GM19328 (cell line): ENCODE results near the gene NEDD4L.

ENCODE experiments used
- ATAC-seq: cut with Tn5 transposase; IDR thresholded peaks from one replicate; pipeline ENCODE4 v1.9.1; 2021; ENCODE audit warnings: mild to moderate bottlenecking, moderate library complexity; ENCODE audit not compliant: unreplicated experiment

Gene NEDD4L

DNA sequence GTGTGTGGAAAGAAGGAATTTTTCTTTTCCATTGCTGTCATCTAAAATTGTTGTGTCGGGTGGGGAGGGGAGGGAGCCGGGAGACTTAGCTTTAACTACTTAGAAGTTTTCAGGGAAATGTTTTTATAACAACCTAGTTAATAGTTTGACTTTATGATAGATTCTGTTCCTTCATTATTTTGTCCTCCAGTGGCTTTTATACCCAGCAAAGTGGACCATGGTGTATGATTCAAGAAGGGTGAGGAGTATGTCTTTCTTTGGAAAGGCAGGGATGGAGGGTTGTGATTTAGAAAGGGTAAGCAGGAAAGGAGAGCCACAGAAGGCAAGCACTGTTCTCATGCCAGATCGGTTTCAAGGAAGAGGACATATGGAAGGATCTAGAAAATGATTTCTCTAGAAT lies 261.8 kb downstream of the NEDD4L start:
- ATAC-seq: no peak

DNA sequence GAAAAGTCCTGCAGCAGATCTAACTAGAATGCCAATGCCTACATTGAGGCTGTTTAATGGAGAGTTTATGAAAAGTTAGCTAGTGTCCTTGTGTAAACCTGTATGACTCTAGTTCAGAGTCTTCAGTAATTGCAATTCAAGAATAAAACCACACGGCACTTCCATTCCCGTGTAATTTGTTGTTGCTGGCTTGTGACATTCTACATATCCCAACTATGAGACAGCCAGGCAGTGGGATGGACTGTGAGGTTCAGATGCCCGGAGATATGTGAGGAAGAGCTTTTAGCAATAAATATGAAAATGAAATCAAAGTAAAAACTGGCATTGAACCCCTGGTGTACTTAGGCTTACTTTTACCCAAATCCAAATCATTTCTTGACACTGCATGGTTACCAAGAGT lies 263.4 kb downstream of the NEDD4L start:
- ATAC-seq: no peak

DNA sequence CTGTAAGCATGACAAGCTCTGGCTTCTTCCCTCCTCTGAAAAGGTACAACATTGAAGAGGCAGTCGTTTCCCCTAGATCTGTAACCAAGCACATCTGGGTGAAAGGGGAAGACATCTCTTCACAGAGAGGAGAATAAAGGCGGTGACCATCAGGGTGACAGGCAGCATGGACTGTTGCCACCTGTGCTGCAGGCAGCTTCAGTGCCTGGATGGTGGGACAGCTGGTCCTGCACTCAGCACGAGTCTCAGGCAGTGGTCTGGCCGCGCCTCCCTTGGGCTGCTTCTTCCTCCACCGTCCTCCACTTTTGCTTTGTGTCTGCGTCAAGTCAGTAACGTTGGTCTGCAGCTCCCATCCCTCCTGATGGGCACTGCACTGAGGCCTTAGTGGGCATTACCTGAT lies 264.4 kb downstream of the NEDD4L start:
- no peak for ATAC-seq

DNA sequence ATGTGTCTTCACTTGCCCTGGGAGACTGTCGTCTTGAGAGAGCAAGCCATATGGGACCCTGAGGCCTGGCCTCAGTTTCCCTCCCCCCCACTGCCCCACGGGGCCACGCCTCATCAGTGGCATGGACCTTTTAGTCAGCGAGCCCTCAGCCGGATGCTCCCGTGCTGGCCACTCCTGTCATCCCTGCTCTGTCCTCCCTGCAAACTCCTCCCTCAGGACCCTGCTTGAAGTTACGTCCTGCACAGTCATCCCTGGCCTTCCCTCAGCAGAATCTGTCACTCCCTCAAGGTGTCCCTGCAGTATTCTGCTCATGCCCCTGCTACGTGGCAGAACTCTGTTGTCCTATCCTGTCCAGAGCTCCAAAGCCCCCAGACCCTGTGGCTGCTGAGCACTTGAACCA lies 265.1 kb downstream of the NEDD4L start:
- no peak for ATAC-seq

DNA sequence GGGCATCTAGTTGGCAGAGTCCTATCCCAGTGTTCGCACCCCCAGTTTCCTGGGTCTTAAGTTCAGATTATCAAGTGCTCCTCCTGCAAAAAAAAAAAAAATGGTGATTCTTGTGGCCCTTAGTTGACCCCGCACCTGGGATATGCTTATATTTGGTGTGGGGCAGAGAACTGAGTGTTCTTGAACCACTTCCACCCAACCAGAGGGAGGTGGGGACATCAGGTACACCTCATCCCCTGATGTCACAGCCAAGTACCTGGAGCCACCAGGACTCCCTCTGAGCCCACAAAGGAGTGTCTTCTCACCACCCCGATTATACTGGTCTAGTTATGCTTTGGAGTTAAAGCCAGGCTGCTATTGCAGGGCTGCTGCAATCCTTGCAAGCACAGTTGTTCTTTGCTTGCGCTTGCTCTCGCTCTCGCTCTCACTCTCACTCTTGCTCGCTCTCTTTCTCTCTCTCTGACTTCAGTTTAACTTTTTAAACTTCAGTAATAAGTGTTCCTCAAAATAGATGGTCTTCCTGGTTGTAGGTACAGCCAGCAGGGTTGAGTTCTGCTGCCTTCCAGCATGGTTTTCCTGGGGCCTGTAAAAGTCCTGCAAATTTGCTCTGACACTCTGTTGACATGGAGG lies 265.7 kb downstream of the NEDD4L start:
- no peak for ATAC-seq

DNA sequence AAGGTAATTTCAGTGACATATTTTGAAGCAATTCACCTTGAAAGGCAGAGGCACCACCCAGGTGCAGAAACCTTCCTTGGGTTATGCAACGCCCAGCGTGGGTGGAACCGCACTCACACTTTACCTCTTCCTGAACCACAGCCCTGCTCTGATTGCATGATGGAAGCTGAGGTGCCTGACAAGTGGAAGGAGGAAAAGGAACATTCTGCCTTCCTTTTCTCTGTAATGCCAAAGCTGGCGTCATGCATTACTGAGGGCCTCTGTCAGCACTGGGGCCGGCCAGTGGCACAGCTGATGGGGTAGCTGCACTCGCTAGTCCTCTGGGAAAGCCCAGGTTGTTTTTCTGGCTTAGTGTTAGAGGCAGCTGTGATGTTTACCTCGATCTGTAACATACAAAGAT lies 266.5 kb downstream of the NEDD4L start:
- ATAC-seq: no peak

DNA sequence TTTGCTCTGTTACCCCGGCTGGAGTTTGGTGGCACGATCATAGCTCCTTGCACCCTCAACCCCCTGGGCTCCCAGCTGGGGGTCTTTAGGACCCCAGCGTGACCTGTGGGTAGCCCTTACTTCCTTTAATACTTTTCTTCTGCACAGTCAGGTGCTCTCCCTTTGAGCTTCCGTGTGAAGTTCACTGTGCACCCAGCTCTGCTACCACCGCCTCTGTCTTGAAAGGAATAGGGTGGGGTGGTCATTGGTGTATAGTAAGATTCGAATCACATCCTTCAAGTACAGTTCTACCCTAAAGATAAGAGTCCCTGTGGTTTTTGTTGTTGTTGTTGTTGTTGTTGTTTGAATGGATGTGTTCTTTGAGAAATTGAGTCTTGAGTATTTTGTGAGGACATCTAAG lies 267.4 kb downstream of the NEDD4L start:
- ATAC-seq: no peak

DNA sequence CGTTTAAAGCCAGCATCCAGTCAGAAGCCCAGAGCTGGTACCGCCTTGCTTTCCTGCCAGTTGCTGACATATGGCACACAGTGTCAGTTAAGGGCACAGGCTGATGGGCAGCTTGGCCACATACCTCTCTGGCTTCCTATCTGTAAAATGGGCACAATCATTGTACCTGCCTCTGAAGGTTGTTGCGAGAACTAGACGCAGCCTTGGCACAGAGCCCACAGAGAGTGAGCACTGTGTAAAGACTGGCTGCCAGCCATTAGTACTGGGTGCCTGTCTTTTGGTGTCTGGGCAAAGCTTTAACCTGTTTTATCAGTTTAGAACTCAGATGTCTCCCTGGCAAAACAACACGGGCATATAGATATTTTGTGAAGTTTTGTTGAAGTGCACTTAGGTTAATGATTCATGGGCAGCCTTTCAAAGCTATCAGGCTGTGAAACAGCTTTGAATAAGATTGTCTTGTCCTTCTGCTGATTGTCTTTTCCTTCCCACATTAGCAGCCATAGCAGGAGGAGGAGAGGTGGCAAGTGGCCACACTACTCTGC lies 269.5 kb downstream of the NEDD4L start:
- ATAC-seq: no peak

DNA sequence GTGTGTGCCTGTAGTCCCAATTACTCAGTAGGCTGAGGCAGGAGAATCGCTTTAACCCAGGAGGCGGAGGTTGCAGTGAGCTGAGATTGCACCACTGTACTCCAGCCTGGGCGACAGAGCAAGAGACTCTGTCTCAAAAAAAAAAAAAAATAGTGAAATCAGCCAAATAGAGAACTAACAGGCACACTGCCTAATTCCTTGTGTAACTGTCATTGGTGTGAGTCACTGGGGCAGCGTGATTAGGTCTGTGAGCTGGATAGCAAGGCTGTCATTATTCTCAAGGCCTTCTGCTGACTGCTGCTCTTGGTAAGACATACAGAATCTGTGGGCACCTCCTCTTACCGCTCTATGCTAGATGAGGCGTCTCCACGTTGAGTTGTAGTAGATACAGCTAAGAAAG lies 270.3 kb downstream of the NEDD4L start:
- no peak for ATAC-seq

DNA sequence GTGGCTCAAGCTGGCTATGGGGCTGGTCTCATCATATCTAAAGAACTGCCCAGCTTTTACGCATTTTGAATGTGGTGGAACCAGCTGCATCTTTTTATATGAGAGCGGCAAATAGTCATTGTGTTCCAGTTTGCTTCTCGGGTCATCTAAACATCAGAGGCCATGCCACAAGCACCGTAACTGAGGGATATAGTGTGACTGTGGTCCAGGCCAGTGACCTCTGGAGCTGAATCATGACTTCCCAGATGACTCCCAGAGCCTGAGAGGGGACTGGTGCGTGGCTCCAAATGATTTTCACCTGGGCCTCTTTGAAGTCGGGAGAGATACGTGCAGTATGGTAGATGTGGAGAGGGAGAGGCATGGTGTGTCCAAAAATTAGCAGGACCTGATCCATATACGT lies 271.0 kb downstream of the NEDD4L start:
- no peak for ATAC-seq

DNA sequence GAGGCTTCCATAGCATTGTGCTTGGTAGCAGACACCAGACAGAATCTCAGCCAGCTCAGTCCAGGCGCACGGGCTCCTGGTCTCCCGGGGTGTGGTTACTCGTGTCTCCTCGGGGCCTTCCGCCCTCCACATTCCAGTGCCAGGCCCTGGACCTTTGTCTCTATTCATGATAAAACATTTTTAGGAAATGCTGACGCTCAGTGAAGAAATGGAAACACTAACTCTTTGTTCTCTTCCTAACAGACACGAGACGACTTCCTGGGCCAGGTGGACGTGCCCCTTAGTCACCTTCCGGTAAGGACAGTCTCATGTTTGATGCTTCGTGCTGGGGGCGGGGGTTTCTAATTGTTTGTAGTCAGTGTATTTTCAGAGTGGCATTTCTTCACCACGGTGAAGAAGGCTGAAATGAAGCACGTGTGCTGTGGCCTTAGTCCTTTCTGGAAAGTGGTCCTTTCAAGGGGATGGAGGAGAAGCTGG lies 271.8 kb downstream of the NEDD4L start:
- no peak for ATAC-seq

DNA sequence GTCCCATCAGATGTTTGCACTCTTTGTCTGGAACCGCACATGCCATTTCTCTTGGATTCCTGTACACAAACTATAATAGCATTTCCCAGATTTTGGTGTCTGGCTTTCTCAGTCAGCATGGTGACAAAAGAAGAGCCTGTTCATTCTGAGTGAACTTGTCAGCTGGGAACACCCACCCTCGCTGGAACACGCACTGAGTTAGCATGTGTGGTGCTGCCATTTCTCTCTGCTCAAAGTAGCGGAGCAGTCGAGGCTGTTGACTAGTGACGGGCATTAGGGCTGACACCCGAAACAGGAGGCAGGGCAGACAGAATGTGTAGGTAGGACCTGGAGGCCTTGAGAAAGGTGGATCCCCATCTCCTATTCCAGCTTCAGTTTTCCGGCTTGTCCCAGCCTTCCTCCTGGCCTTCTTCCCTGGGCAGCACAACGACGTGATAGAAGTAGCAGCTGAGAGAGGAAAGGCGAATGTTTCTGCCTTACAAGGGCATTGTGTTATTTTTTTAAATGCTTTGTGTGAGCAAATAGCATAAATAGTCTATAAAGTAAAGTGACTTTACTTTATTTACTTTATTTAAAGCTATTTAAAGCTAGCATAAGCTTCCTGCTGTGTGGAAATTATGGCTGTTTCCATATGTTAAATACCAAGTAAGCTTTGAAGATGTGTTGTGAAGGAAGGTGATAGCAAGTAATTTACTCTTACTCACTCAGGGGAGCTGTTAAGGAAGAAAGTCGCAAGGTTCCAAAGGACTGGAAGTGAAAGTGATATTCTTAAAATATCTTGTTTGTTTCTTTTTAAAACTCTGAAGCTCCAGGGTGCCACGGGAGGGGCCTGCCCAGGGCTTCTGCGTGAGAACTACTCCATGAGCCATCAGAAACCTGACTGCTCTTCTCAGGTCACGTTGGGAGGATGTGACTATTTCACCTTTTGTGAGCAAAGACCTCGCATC lies 272.6 kb downstream of the NEDD4L start:
- ATAC-seq: no peak

DNA sequence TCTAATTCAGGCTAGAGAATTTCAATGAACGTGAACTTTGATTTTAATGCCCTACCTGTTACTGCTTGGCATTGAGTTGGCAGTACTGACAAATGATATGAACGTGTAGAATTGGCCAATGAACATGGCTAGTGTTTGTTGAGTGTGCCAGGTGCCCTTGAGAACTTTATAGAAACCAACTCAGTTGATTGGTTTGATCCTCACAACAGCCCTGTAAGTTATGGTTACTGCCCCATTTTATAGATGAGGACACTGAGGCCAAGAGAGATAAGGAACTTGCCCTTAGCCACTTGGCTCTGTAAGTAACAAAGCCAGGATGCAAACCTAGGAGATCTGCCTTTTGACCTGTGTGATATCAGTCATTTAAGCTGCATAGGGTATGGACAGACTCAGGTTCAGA lies 275.7 kb downstream of the NEDD4L start:
- ATAC-seq: no peak

DNA sequence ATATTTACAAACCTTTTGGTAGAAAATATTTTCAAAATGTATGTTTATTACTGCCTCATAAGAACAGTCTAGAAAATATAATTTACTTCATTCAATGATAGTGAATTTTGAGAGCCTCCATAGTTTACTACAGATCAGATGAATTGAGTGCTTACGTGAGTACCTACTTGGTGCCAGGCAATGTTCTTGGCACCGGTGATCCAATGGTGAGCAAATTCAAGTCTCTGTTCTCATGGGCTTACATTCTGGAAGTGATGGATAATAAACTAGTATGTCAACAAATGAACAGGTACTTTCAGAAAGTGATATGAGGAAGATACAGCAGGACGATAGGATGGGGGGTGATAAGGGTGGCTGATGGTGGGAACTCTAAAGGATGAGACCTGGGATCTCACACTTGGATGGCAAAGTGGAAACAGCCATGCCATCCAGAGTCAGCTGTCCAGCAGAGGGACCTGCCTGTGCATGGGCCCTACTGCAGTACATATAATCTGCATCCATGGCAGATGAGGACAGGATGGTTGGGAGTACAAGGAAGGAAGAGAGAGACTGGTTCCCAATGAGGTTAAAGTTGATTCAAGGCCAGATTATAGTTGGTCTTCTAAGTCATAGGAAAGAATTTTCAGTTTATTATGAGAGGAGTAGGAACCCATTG lies 277.0 kb downstream of the NEDD4L start:
- no peak for ATAC-seq

DNA sequence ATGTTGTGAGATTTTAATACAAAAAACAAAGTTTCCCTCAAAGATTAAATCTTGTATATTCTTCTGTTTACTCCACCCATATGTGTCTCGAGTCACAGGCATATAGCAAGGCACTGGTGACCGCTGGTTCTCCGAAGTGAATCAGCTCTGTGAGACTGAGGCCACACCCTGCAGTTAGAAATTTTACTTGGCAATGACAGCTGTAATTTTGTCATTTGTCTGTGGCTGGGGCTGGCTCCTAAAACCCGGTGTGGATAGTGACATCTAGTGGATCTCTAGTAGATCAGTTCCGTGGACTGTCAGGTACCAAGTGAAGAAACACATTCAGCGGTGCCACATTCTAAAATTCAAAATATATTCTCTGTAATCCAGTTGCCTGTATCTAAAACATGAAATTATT lies 278.0 kb downstream of the NEDD4L start:
- ATAC-seq: peak; percentile 58

DNA sequence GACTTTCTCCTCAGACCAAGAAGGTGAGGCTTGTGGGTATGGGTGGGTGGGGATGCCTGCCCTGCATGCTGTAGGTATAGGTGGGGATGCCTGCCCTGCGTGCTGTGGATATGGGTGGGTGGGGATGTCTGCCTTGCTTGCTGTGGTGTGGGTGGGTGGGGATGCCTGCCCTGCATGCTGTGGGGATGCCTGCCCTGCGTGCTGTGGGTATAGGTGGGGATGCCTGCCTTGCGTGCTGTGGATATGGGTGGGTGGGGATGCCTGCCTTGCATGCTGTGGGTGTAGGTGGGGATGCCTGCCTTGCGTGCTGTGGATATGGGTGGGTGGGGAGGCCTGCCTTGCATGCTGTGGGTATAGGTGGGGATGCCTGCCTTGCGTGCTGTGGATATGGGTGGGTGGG lies 278.4 kb downstream of the NEDD4L start:
- no peak for ATAC-seq

DNA sequence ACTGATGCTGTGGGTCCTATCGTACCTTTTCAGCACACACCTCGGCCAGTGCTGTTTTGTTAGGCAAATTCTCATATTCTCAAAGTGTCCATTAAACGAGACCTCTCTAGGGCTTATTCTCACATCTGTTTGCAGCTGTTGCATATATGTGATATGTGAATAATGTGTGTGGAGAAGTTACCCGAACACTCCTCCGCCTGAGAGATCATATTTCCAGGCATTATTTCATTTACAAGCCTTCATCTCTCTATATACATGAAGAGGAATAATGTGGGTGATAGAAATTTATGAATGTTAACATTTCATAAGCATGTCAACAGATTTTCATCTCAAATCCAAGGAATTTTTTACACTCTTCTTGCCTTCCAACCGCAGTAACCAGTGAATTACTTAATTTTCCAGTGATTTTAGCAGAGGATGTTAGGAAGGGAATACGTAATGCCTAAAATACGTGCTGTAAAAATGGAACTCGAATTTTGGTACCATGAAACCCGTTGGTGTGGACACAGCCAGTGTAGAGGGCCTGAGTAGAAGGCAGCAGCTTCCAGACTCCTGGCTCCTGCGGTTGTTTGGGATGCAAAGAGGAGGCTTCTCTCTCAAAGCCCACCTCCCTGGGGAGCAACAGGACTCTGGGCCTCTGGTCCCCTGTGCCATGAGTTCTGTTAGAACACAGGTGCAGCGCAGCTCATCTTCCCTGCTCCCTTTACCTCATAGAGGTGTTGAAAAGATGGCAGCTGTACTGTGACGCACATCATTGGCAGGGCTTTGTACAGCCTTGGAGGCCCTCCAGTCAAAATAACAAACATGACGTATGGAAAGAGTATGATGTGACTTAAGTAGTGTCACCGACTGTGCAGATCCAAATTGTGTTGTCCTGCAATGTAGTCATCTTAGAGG lies 280.1 kb downstream of the NEDD4L start:
- no peak for ATAC-seq

DNA sequence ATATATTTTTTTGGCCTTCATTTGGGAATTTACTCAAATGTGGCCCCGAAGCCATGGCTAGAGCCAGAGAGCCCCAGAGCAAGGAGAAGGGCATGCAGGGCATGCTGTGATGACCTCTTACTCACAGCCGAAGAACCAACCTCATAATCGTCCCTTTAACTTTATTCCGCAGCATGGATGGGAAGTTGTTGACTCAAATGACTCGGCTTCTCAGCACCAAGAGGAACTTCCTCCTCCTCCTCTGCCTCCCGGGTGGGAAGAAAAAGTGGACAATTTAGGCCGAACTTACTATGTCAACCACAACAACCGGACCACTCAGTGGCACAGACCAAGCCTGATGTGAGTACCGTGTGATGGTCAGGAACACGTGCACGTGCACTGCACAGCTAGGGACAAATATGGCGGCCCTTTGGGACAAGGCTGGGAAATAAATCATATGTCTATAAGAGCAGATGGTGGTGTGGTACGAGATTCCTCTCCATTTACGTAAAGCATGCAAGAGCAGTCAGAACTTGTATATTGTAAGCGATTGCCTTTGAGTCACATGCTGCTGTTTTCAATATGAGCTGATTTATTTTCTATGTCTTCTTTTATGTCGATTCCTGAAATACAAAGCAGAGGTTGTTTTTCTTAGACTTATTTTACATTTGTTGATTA lies 280.9 kb downstream of the NEDD4L start:
- no peak for ATAC-seq

DNA sequence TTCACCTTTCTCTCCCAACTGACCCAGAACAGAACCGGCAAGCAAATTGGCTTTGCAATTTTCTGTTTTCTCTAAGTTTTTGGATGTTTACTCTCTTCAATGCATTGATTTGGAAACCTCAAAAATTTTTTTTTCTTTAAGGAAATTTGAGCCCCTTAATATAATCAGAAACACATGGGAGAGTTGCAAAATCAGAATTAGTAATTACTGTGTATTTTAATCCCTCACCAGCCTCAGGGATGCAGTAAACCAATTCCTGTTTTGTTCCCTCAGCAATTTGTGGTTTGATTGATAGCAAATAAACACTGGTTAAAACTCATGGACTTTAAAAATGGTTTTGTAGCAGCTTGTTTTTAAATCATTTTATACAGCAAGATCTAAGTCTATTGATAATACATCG lies 281.5 kb downstream of the NEDD4L start:
- no peak for ATAC-seq

DNA sequence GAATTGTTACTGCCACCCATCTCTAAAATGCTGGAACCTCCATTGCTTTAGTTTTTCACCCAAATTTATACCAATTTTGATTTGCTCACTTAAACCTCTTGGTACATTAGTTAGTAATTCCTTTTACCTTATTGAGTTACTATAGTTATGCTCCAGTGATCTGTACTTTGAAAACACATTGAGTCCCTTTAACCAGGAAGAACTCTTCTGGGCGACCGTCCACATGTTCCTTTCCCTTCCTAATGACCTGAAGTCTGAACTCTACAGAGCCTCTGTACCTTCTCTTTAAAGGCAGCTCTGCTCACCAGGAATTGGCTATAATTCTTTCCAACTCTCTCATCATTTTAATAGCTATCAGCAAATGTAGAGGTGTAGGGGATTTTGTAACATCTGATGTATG lies 290.0 kb downstream of the NEDD4L start:
- no peak for ATAC-seq
